Upper lobe of right lung (tissue), 1 donor: ENCODE results near the gene CBFA2T3. TPM values are rescaled to one million over a fixed set of nuclear protein-coding genes. Genes with fewer than 3 reads are reported as not detected.
A peak's percentile ranks its signal among the peaks of the same experiment; 100 is the strongest.

Experiments
- ATAC-seq: fragments of 200-7000 bp; cut with Tn5 transposase; one replicate; pipeline ENCODE4 v1.9.1; 2020; ENCODE audit warnings: mild to moderate bottlenecking, moderate library complexity
- DNase-seq: peaks from one replicate; pipeline ENCODE4 v3.0.0-alpha.2; 2020
- H3K27ac ChIP-seq: fragments of 200-600 bp; one replicate; pipeline ENCODE4 v1.8.0; 2022
- H3K27me3 ChIP-seq: fragments of 200-600 bp; one replicate; pipeline ENCODE4 v1.8.0; 2022; ENCODE audit warnings: mild to moderate bottlenecking
- H3K36me3 ChIP-seq: fragments of 200-600 bp; one replicate; pipeline ENCODE4 v1.8.0; 2022
- H3K4me1 ChIP-seq: fragments of 200-600 bp; one replicate; pipeline ENCODE4 v1.8.0; 2022
- H3K4me3 ChIP-seq: fragments of 200-600 bp; one replicate; pipeline ENCODE4 v1.8.0; 2022; ENCODE audit warnings: mild to moderate bottlenecking
- H3K9me3 ChIP-seq: fragments of 200-600 bp; one replicate; pipeline ENCODE4 v1.8.0; 2022
- intact Hi-C: fragments of 100-400 bp; cut with DNase I; formaldehyde crosslinking; loops from one replicate; pipeline ENCODE4 v1.11.0; 2022
- total RNA-seq: library from RNA; stranded (reverse); fragmentation: NEBNext Ultra II Directional; extraction: Animal tissue kit (Norgen Biotek cat#: 25700); gene quantifications from one replicate; pipeline ENCODE4 v1.2.1, GENCODE V29; 2021
- TF ChIP-seq, protein P1 (sequence below): fragments of 200-600 bp; IDR thresholded peaks from one replicate; pipeline ENCODE4 v1.8.0; 2022; ENCODE audit warnings: antibody characterized with exemption
- donor health status: DM: no; HTN: yes; CAD: no; lungs with severe emphysema.

CBFA2T3 gene
- total RNA-seq, 1 donor from 2014 or later, result 19.0 TPM

DNA sequence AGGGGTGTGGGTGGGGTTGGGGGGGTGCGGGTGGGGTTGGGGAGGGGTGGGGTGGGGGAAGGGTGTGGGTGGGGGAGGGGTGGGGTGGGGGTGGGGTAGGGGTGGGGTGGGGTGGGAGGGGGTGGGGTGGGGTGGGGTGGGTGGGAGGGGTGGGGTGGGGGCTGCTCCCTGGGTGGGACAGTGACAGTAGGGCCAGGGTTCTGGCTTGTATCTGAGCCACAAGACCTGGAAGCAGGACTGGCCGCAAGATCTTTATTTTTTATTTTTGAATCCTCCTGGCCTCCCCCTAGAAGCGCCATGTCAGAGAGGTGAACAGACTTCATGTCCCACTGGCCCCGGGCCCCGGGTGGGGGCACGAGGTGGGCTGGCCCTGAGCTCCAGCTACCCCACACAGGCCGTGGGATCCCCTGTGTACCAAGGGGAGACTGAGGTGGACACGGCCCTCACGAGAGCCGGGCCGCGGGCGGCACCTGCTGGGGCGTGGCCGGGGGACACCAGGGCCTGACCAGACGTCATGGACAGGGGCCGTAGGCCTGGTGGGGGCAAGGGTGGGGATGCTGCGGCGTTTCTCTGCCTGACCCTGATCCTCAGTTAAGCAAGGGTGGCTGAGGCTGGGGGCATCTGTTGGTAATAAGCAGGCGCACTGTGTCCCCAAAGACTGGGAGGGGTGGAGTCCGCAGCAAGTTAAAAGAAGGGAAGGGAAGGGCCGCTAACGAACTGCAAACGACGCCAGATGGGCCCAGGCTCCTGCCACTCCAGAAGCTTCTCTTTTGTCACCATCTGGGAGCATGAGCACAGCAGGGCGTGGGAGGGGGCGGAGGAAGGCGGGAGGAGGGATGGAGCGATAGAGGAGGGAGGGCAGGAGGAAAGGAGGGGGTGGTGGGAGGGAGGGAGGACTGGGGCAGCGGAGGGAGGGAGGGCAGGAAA is 88.3 kb downstream of the CBFA2T3 start:
- peak overlapping the region; percentile 51 for H3K27ac ChIP-seq
- no peak for ATAC-seq
- peaks cover 6% of the 10 kb centered on the region for H3K36me3 ChIP-seq
- no peak overlapping the region for H3K4me3 ChIP-seq
- no peak for DNase-seq
- TF ChIP-seq, protein P1, sequence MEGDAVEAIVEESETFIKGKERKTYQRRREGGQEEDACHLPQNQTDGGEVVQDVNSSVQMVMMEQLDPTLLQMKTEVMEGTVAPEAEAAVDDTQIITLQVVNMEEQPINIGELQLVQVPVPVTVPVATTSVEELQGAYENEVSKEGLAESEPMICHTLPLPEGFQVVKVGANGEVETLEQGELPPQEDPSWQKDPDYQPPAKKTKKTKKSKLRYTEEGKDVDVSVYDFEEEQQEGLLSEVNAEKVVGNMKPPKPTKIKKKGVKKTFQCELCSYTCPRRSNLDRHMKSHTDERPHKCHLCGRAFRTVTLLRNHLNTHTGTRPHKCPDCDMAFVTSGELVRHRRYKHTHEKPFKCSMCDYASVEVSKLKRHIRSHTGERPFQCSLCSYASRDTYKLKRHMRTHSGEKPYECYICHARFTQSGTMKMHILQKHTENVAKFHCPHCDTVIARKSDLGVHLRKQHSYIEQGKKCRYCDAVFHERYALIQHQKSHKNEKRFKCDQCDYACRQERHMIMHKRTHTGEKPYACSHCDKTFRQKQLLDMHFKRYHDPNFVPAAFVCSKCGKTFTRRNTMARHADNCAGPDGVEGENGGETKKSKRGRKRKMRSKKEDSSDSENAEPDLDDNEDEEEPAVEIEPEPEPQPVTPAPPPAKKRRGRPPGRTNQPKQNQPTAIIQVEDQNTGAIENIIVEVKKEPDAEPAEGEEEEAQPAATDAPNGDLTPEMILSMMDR, result no peak
- intact Hi-C loops, result no loop called here
- H3K4me1 ChIP-seq, result peaks cover 4% of the 10 kb centered on the region
- no peaks in the 10 kb centered on the region for H3K9me3 ChIP-seq
- no peaks in the 10 kb centered on the region for H3K27me3 ChIP-seq

DNA sequence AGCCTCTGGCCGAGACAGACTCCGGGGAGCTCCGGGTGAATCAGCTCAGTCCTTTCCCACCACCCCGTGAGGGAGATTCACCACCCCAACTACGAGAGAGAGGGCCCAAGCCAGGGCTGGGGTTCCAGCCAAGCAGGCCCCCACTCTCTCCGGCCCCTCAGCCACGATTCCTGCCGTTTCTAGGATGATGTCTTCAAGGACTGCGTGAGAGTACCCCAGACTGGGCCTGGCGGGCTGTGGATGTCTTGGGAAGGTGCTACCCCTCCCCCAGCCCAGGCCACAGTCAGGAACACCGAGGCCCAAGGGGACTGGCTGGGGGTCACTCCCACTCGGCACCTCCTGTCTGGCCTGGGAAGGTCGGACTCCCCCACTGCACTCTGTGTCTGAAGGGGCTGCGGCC is 89.0 kb downstream of the CBFA2T3 start:
- Histone ChIP-seq H3K9me3 (no peaks in the 10 kb centered on the region), H3K4me3 (no peak overlapping the region), H3K27me3 (no peaks in the 10 kb centered on the region), H3K4me1 (peaks cover 4% of the 10 kb centered on the region), H3K27ac (peak overlapping the region; percentile 79), H3K36me3 (peaks cover 11% of the 10 kb centered on the region)
- TF ChIP-seq, protein P1, result no peak
- ATAC-seq, result no peak
- intact Hi-C loops, result no loop called here
- DNase-seq, result no peak

GRCh38 chr16:88886845-88887521 is 90.0 kb downstream of the CBFA2T3 start:
- peak overlapping the region; percentile 79 for H3K27ac ChIP-seq
- ATAC-seq (peak; percentile 50), DNase-seq (peak; percentile 76)
- intact Hi-C loops, result no loop called here
- peaks cover 11% of the 10 kb centered on the region for H3K36me3 ChIP-seq
- peaks cover 4% of the 10 kb centered on the region for H3K4me1 ChIP-seq
- no peak overlapping the region for H3K4me3 ChIP-seq
- no peaks in the 10 kb centered on the region for H3K27me3 ChIP-seq
- TF ChIP-seq, protein P1, result no peak
- no peaks in the 10 kb centered on the region for H3K9me3 ChIP-seq

DNA sequence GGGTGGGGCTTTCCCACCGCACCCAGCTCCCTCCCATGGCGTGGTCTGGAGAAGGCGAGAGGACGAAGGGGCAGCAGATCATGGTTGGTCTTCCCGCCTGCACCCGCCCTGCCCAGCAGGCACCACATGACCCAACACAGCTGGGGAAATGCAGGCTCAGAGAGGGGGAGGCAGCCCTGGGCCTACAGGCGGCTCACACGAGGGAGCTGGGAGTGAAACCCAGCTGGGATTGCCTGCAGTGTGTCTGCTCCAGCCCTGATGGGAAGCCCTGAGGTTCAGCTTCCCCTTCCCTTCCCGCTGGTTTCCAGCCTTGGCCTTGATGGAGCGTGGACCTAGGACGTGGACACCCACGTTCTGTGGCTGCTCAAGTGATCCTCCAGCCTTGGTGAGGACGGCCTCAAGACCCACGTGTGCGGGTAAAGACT is 90.6 kb downstream of the CBFA2T3 start:
- intact Hi-C loops, result no loop called here
- H3K27me3 ChIP-seq, result no peaks in the 10 kb centered on the region
- peak; percentile 12 for ATAC-seq
- peak overlapping the region; percentile 72 for H3K27ac ChIP-seq
- H3K36me3 ChIP-seq, result peaks cover 11% of the 10 kb centered on the region
- no peak overlapping the region for H3K4me3 ChIP-seq
- H3K4me1 ChIP-seq, result peaks cover 4% of the 10 kb centered on the region
- no peak for DNase-seq
- TF ChIP-seq, protein P1, result no peak
- H3K9me3 ChIP-seq, result no peaks in the 10 kb centered on the region

GRCh38 chr16:88885693-88886280 is 91.2 kb downstream of the CBFA2T3 start:
- ATAC-seq (no peak), DNase-seq (no peak)
- TF ChIP-seq, protein P1, result no peak
- intact Hi-C loops, result no loop called here
- Histone ChIP-seq H3K27ac (peak overlapping the region; percentile 72), H3K9me3 (no peaks in the 10 kb centered on the region), H3K4me1 (peaks cover 4% of the 10 kb centered on the region), H3K27me3 (no peaks in the 10 kb centered on the region), H3K36me3 (peaks cover 11% of the 10 kb centered on the region), H3K4me3 (no peak overlapping the region)
